ENCODE measurements around the gene SLIT3. TPM values are rescaled to one million over a fixed set of nuclear protein-coding genes. Genes with fewer than 3 reads are reported as not detected.

Gene SLIT3
- total RNA-seq, 4 donors from 2014 or later = 41.1 to 86.6 (median 62.7) TPM

DNA sequence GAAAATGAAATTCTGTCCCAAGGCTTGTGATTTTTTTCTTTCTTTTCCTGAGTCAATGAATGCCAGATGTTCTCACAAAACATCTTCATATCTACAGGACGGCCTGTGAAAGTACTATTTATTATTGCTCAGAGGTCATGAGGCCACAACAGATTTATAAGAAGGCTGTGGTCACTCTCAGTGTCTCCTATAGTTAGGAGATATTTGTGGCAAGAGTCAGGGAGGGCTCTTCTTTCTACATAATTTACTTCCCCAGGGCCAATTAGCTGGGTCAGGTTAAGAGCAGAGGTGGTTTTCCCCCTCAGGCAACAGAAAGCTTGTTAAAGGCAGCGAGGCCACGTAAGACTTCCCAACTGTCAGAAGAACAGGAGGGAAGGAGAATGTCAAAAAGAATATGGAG is 248.7 kb downstream of the SLIT3 start:
- Histone ChIP-seq H3K4me1 (peaks cover 0 to 24% (median 10%) of the 10 kb centered on the region in 4 donors), H3K4me3 (no peak overlapping the region), H3K27ac (replicated peaks in 1 of 4) (no peak overlapping the region), H3K27me3 (no peaks in the 10 kb centered on the region), H3K9me3 (no peaks in the 10 kb centered on the region), H3K36me3 (no peaks in the 10 kb centered on the region)
- TF ChIP-seq EP300 (IDR thresholded peaks at IDR 0.05) (no peak), POLR2AphosphoS5 (IDR thresholded peaks at IDR 0.05) (no peak), POLR2A (IDR thresholded peaks at IDR 0.05; ENCODE audit: low read depth) (no peak)
- TF ChIP-seq, protein P1, sequence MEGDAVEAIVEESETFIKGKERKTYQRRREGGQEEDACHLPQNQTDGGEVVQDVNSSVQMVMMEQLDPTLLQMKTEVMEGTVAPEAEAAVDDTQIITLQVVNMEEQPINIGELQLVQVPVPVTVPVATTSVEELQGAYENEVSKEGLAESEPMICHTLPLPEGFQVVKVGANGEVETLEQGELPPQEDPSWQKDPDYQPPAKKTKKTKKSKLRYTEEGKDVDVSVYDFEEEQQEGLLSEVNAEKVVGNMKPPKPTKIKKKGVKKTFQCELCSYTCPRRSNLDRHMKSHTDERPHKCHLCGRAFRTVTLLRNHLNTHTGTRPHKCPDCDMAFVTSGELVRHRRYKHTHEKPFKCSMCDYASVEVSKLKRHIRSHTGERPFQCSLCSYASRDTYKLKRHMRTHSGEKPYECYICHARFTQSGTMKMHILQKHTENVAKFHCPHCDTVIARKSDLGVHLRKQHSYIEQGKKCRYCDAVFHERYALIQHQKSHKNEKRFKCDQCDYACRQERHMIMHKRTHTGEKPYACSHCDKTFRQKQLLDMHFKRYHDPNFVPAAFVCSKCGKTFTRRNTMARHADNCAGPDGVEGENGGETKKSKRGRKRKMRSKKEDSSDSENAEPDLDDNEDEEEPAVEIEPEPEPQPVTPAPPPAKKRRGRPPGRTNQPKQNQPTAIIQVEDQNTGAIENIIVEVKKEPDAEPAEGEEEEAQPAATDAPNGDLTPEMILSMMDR (IDR thresholded peaks at IDR 0.05) = no peak
- 80% methylated on average over 3 of the region's 3 CpGs for whole genome bisulfite sequencing
- no peak for DNase-seq (ENCODE audit: extremely low spot score)
- intact Hi-C loops (cut with DNase I) = no loop called here

- H3K4me1 ChIP-seq = peaks cover 0 to 19% (median 10%) of the 10 kb centered on the region in 4 donors
- H3K36me3 ChIP-seq = no peaks in the 10 kb centered on the region
- no peaks in the 10 kb centered on the region for H3K27me3 ChIP-seq
- no peak for DNase-seq (ENCODE audit: extremely low spot score)
- intact Hi-C loops (cut with DNase I) = no loop called here
- H3K4me3 ChIP-seq = no peak overlapping the region
- no peak overlapping the region for H3K27ac ChIP-seq (replicated peaks in 1 of 4)
- H3K9me3 ChIP-seq = no peaks in the 10 kb centered on the region
- no peak for TF ChIP-seq POLR2AphosphoS5 (IDR thresholded peaks at IDR 0.05)
- TF ChIP-seq, protein P1 (IDR thresholded peaks at IDR 0.05) = no peak
- TF ChIP-seq EP300 (IDR thresholded peaks at IDR 0.05) = no peak
- TF ChIP-seq POLR2A (IDR thresholded peaks at IDR 0.05; ENCODE audit: low read depth) = no peak
These were observed 249.6 kb downstream of the SLIT3 start for GRCh38 chr5:169051351-169051750.

DNA sequence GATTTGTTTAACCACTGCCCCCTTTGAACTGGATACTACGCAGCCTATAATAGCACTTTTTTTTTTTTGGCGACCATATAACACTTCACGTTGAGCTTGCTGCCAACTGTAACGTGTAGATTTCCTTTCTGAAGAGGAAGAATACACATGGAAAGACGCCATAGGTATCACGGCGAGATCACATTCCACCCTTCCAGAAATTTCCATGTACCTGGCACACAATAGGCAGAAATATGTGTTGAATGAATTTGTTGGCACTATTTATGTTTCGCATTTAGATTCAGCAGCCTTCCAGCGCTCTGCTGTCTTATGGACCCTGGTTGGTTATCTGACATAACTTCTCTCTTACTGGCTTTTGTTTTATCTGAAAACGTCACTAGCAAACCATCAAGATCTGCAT is 250.3 kb downstream of the SLIT3 start:
- WGBS = 74% methylated on average over 10 of the region's 10 CpGs
- Histone ChIP-seq H3K36me3 (no peaks in the 10 kb centered on the region), H3K27me3 (no peaks in the 10 kb centered on the region), H3K27ac (replicated peaks in 1 of 4) (peak overlapping the region in 1 of 4 donors; percentile 48), H3K4me3 (no peak overlapping the region), H3K9me3 (no peaks in the 10 kb centered on the region), H3K4me1 (peaks cover 0 to 14% (median 10%) of the 10 kb centered on the region in 4 donors)
- TF ChIP-seq, protein P1 (IDR thresholded peaks at IDR 0.05) = no peak
- TF ChIP-seq EP300 (IDR thresholded peaks at IDR 0.05) (no peak), POLR2AphosphoS5 (IDR thresholded peaks at IDR 0.05) (no peak), POLR2A (IDR thresholded peaks at IDR 0.05; ENCODE audit: low read depth) (no peak)
- intact Hi-C loops (cut with DNase I) = no loop called here
- no peak for DNase-seq (ENCODE audit: extremely low spot score)

GRCh38 chr5:169050146-169050571 is 250.8 kb downstream of the SLIT3 start:
- Histone ChIP-seq H3K4me3 (no peak overlapping the region), H3K36me3 (no peaks in the 10 kb centered on the region), H3K27ac (replicated peaks in 1 of 4) (no peak overlapping the region), H3K4me1 (peaks cover 0 to 14% (median 10%) of the 10 kb centered on the region in 4 donors), H3K27me3 (no peaks in the 10 kb centered on the region), H3K9me3 (no peaks in the 10 kb centered on the region)
- 55% methylated on average over 2 of the region's 2 CpGs for WGBS
- DNase-seq (ENCODE audit: extremely low spot score) = no peak
- intact Hi-C loops (cut with DNase I) = no loop called here
- TF ChIP-seq, protein P1 (IDR thresholded peaks at IDR 0.05) = no peak
- TF ChIP-seq POLR2A (IDR thresholded peaks at IDR 0.05; ENCODE audit: low read depth) = no peak
- no peak for TF ChIP-seq POLR2AphosphoS5 (IDR thresholded peaks at IDR 0.05)
- TF ChIP-seq EP300 (IDR thresholded peaks at IDR 0.05) = no peak

DNA sequence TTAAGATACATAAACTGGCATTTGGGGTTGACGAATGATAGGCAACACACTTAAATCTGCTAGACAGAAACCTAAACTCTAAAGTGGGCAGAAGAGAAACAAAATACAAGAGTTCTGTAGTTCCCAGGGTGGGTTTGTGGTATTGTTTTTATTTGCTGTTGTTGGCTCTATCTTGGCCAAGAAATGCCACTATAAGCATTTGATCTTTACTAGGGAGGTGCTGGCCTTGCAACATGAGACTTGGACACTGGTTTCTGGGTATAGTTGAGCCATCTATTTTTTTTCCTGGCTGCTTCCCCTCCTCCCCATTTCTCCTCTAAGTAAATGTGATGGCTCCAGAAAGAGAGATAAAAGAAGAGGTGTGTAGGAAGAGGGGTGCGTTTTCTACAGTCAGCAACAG is 251.2 kb downstream of the SLIT3 start:
- Histone ChIP-seq H3K4me3 (no peak overlapping the region), H3K27ac (replicated peaks in 1 of 4) (no peak overlapping the region), H3K27me3 (no peaks in the 10 kb centered on the region), H3K9me3 (no peaks in the 10 kb centered on the region), H3K36me3 (no peaks in the 10 kb centered on the region), H3K4me1 (peaks cover 0 to 14% (median 10%) of the 10 kb centered on the region in 4 donors)
- DNase-seq (ENCODE audit: extremely low spot score) = no peak
- TF ChIP-seq POLR2AphosphoS5 (IDR thresholded peaks at IDR 0.05) (no peak), EP300 (IDR thresholded peaks at IDR 0.05) (no peak), POLR2A (IDR thresholded peaks at IDR 0.05; ENCODE audit: low read depth) (no peak)
- TF ChIP-seq, protein P1 (IDR thresholded peaks at IDR 0.05) = no peak
- intact Hi-C loops (cut with DNase I) = no loop called here
- WGBS = 77% methylated on average over 2 of the region's 2 CpGs

Measured in esophagus muscularis mucosa (tissue), 4 donors.